A673 (cell line): ENCODE results near the gene PPARG. TPM values are rescaled to one million over a fixed set of nuclear protein-coding genes. Genes with fewer than 3 reads are reported as not detected.

ENCODE experiments used
- BruUV-seq: library from RNA; stranded (reverse); fragments of 400-500 nt; replicated peaks from 2 replicates; lab custom pipeline; 2021; lab: Mats Ljungman, UMichigan
- CTCF ChIA-PET: fragments of 300-600 bp; sonication (Branson Sonifier 250); formaldehyde crosslinking; loops from one replicate; lab custom pipeline; 2022; ENCODE audit warnings: antibody characterized with exemption; lab: Charles Lee
- POLR2A ChIA-PET: fragments of 300-600 bp; sonication (Branson Sonifier 250); formaldehyde crosslinking; loops from one replicate; lab custom pipeline; 2022; ENCODE audit warnings: antibody characterized with exemption; ENCODE audit not compliant: low non-redundant PET; lab: Charles Lee
- DNase-seq: peaks from one replicate; pipeline ENCODE4 v3.0.0-alpha.2; 2015; ENCODE audit warnings: low spot score
- H3K27ac ChIP-seq: fragments of 200-600 bp; sonication (generic); 2 replicates; pipeline ENCODE4 v1.5.1; 2016; ENCODE audit warnings: mixed run types, low read depth, mild to moderate bottlenecking, mixed read lengths, antibody characterized with exemption, low read length; ENCODE audit not compliant: poor library complexity, severe bottlenecking
- H3K27me3 ChIP-seq: fragments of 200-600 bp; sonication (generic); replicated peaks from 2 replicates; pipeline ENCODE4 v1.6.1; 2017; ENCODE audit warnings: mixed run types, low read depth, mild to moderate bottlenecking, mixed read lengths, antibody characterized with exemption, low read length; ENCODE audit not compliant: insufficient read depth, poor library complexity
- H3K36me3 ChIP-seq: fragments of 200-600 bp; sonication (generic); 2 replicates; pipeline ENCODE4 v1.6.1; 2016; ENCODE audit warnings: mixed run types, mild to moderate bottlenecking, mixed read lengths, antibody characterized with exemption, low read length; ENCODE audit not compliant: insufficient read depth, poor library complexity, severe bottlenecking
- H3K4me1 ChIP-seq: fragments of 200-600 bp; sonication (generic); 2 replicates; pipeline ENCODE4 v1.6.1; 2017; ENCODE audit warnings: mixed run types, mild to moderate bottlenecking, mixed read lengths, antibody characterized with exemption, low read length; ENCODE audit not compliant: insufficient read depth, poor library complexity, severe bottlenecking
- H3K4me3 ChIP-seq: fragments of 200-600 bp; sonication (generic); 2 replicates; pipeline ENCODE4 v1.5.1; 2016; ENCODE audit warnings: low read depth, mixed run types, mild to moderate bottlenecking, mixed read lengths, low read length; ENCODE audit not compliant: poor library complexity, severe bottlenecking
- H3K9me3 ChIP-seq: fragments of 200-600 bp; sonication (generic); 2 replicates; pipeline ENCODE4 v1.6.1; 2016; ENCODE audit warnings: mixed run types, low read depth, mild to moderate bottlenecking, mixed read lengths, antibody characterized with exemption, low read length; ENCODE audit not compliant: poor library complexity, severe bottlenecking
- CTCF ChIP-seq: fragments of 300-800, 200-600 bp; sonication (generic); conservative IDR thresholded peaks from 2 replicates; pipeline ENCODE4 v1.5.1; 2017; ENCODE audit warnings: low read depth, mild to moderate bottlenecking, antibody characterized with exemption, low read length, moderate library complexity, mixed read lengths
- EZH2 ChIP-seq: fragments of 200-600 bp; sonication (generic); IDR thresholded peaks from 2 replicates; pipeline ENCODE4 v1.6.1; 2017; ENCODE audit warnings: borderline replicate concordance, low read depth, mild to moderate bottlenecking, mixed read lengths, antibody characterized with exemption, low read length; ENCODE audit not compliant: poor library complexity, severe bottlenecking
- intact Hi-C: fragments of 100-400 bp; cut with micrococcal nuclease; formaldehyde crosslinking; loops from one replicate; pipeline ENCODE4 v1.10.0; 2022; ENCODE audit not compliant: unreplicated experiment
- total RNA-seq: library from RNA; stranded (reverse); gene quantifications from 2 replicates; pipeline ENCODE4 v1.2.3, GENCODE V29; 2021

The PPARG gene
- total RNA-seq, 1 experiment from 2014 or later = 0.62 TPM

GRCh38 chr3:12420393-12420792 is 131.5 kb downstream of the PPARG start:
- Histone ChIP-seq H3K9me3 (no peaks in the 10 kb centered on the region), H3K4me1 (no peaks in the 10 kb centered on the region), H3K27ac (no peak overlapping the region), H3K36me3 (no peaks in the 10 kb centered on the region), H3K4me3 (no peak overlapping the region), H3K27me3 (no peaks in the 10 kb centered on the region)
- TF ChIP-seq CTCF = no peak
- TF ChIP-seq EZH2 = no peak
- intact Hi-C loops = no loop called here
- no TSS peak for BruUV-seq
- DNase-seq = no peak
- ChIA-PET CTCF (no interaction called here), POLR2A (no interaction called here)

- intact Hi-C loops = no loop called here
These were observed 132.3 kb downstream of the PPARG start for GRCh38 chr3:12421132-12421531.

GRCh38 chr3:12423131-12423530 is 134.3 kb downstream of the PPARG start:
- intact Hi-C loops = no loop called here
- H3K27me3 ChIP-seq = peaks cover 4% of the 10 kb centered on the region
- H3K4me1 ChIP-seq = no peaks in the 10 kb centered on the region
- no peak for DNase-seq
- no TSS peak for BruUV-seq
- POLR2A ChIA-PET = no interaction called here
- H3K27ac ChIP-seq = no peak overlapping the region
- H3K36me3 ChIP-seq = no peaks in the 10 kb centered on the region
- H3K9me3 ChIP-seq = no peaks in the 10 kb centered on the region
- CTCF ChIA-PET = no interaction called here
- no peak overlapping the region for H3K4me3 ChIP-seq
- no peak for TF ChIP-seq CTCF
- no peak for TF ChIP-seq EZH2

More at GRCh38 chr3:12421132-12421531, 132.3 kb downstream of the PPARG start:
- no peaks in the 10 kb centered on the region for H3K9me3 ChIP-seq
- no peak for DNase-seq
- BruUV-seq = no TSS peak
- no peak overlapping the region for H3K27ac ChIP-seq
- no peaks in the 10 kb centered on the region for H3K36me3 ChIP-seq
- no peaks in the 10 kb centered on the region for H3K4me1 ChIP-seq
- H3K4me3 ChIP-seq = no peak overlapping the region
- POLR2A ChIA-PET = no interaction called here
- no peaks in the 10 kb centered on the region for H3K27me3 ChIP-seq
- CTCF ChIA-PET = no interaction called here
- TF ChIP-seq CTCF (no peak), EZH2 (no peak)
